Choroid plexus epithelial cell (primary cell): ENCODE data around the gene ID2.

Source experiments
- DNase-seq: peaks from one replicate; pipeline ENCODE4 v3.0.0-alpha.2; 2010; ENCODE audit warnings: low read depth
- H3K4me3 ChIP-seq: 2 replicates; pipeline ENCODE4 v1.5.1; 2011; ENCODE audit warnings: low read depth, mild to moderate bottlenecking, control low read depth, low read length, moderate library complexity
- CTCF ChIP-seq: conservative IDR thresholded peaks from 2 replicates; pipeline ENCODE4 v1.5.1; 2011; ENCODE audit warnings: low read depth, mild to moderate bottlenecking, control low read depth, inconsistent platforms, low read length, moderate library complexity

ID2 gene

GRCh38 chr2:8648441-8649213, 33.2 kb upstream of the ID2 start:
- no peak overlapping the region for H3K4me3 ChIP-seq
- no peak for DNase-seq
- no peak for TF ChIP-seq CTCF

GRCh38 chr2:8649718-8650117, 32.1 kb upstream of the ID2 start:
- H3K4me3 ChIP-seq = no peak overlapping the region
- no peak for DNase-seq
- no peak for TF ChIP-seq CTCF

GRCh38 chr2:8650256-8650655, 31.6 kb upstream of the ID2 start:
- no peak for TF ChIP-seq CTCF
- H3K4me3 ChIP-seq = no peak overlapping the region
- no peak for DNase-seq

GRCh38 chr2:8652774-8653426, 29.0 kb upstream of the ID2 start:
- TF ChIP-seq CTCF = no peak
- H3K4me3 ChIP-seq = no peak overlapping the region
- DNase-seq = no peak

- TF ChIP-seq CTCF = no peak
- no peak overlapping the region for H3K4me3 ChIP-seq
- no peak for DNase-seq
These were observed 28.4 kb upstream of the ID2 start for GRCh38 chr2:8653485-8653884.

- DNase-seq = no peak
- no peak for TF ChIP-seq CTCF
- no peak overlapping the region for H3K4me3 ChIP-seq
These were observed 27.8 kb upstream of the ID2 start for GRCh38 chr2:8654041-8654440.

GRCh38 chr2:8654483-8654882, 27.4 kb upstream of the ID2 start:
- no peak for TF ChIP-seq CTCF
- no peak overlapping the region for H3K4me3 ChIP-seq
- no peak for DNase-seq
